Breast epithelium (tissue), 3 donors: ENCODE results near the gene EXOSC2.

Experiments used
- CTCF ChIP-seq, 3 donors: fragments of 450-650 bp; IDR thresholded peaks; one replicate each; pipeline ENCODE4 v1.5.1; 2016 to 2017; ENCODE audit warnings: antibody characterized with exemption in 3 of 3, mild to moderate bottlenecking in 3 of 3, moderate library complexity in 3 of 3
- POLR2AphosphoS5 ChIP-seq, 3 donors: sonication (generic); formaldehyde crosslinking; IDR thresholded peaks; one replicate each; pipeline ENCODE4 v1.6.1; 2017; ENCODE audit warnings: antibody characterized with exemption in 3 of 3

- no peak for TF ChIP-seq CTCF (IDR thresholded peaks at IDR 0.05)
- no peak for TF ChIP-seq POLR2AphosphoS5 (IDR thresholded peaks at IDR 0.05)
Measured at GRCh38 chr9:130739081-130739480, 45.5 kb downstream of the EXOSC2 start.
